Melanocyte of skin (primary cell): ENCODE data around the gene LRRC57. TPM values are rescaled to one million over a fixed set of nuclear protein-coding genes. Genes with fewer than 3 reads are reported as not detected.

Experiments used
- total RNA-seq, 2 donors: library from RNA; depleted of rRNA; stranded (reverse); fragments of >200 nt; gene quantifications; 2 replicates each; pipeline ENCODE4 v1.2.3, GENCODE V29; 2012

LRRC57 gene
- total RNA-seq = 10 to 100 TPM; 16.2 to 21.6 TPM

GRCh38 chr15:42548249-42549031 lies at the start of gene LRRC57, which contains the start of gene HAUS2:
TSS of gene LRRC57 (minus strand) at chr15:42548793. CDS start at chr15:42548434, 359 bp downstream.
TSS of gene HAUS2 (plus strand) at chr15:42548838. CDS start at chr15:42548873, 35 bp downstream.

GRCh38 chr15:42575188-42576039 lies 26.8 kb upstream of the LRRC57 start, which contains the start of gene STARD9:
TSS of gene STARD9 (plus strand) at chr15:42575606. CDS start at chr15:42575716, 110 bp downstream.

GRCh38 chr15:42495361-42496212 lies 53.0 kb downstream of the LRRC57 start, which contains the start of gene SNAP23:
TSS of gene SNAP23 (plus strand) at chr15:42495634. CDS start at chr15:42511847, 16,213 bp downstream.

GRCh38 chr15:42490671-42491538 lies 57.7 kb downstream of the LRRC57 start, which contains the start of gene ZNF106:
TSS of gene ZNF106 (minus strand) at chr15:42491141. CDS start at chr15:42472289, 18,852 bp downstream.

Other genes with a start within 250 kb of the LRRC57 start
- 100 to 1,000 TPM; 430 to 720 TPM for gene CAPN3, start 189.3 kb downstream of the LRRC57 start, total RNA-seq
- gene ZNF106, start 57.7 kb downstream of the LRRC57 start, total RNA-seq = 100 to 1,000 TPM; 174 to 229 TPM
- gene SNAP23, start 53.2 kb downstream of the LRRC57 start, total RNA-seq = 100 to 1,000 TPM in 1 of 2 donors, 10 to 100 TPM in 1; 94.3 to 103 TPM
- gene HAUS2, start within 50 bp of the LRRC57 start, total RNA-seq = 10 to 100 TPM; 12.7 to 23.6 TPM
- 1 to 10 TPM; 6.0 to 8.3 TPM for gene STARD9, start 26.8 kb upstream of the LRRC57 start, total RNA-seq
- 10 to 100 TPM in 1 of 2 donors, 1 to 10 TPM in 1; 8.3 to 11.7 TPM for gene CDAN1, start 188.3 kb upstream of the LRRC57 start, total RNA-seq